Posterior cingulate gyrus (tissue), 11 donors: ENCODE results near the gene VTCN1.
"Not testable (repeated sequence)": the region's sequence is repeated elsewhere in the genome, so short reads cannot be mapped to it uniquely, and the experiment has no call there.

ENCODE experiments used
- DNase-seq, 10 donors: peaks; one replicate each; pipeline versions ENCODE4 v3.0.0 to v3.0.0-alpha.2; 2020 to 2021; ENCODE audit warnings: mixed read lengths in 3 of 10
- intact Hi-C: fragments of 100-400 bp; cut with DNase I; formaldehyde crosslinking; loops from one replicate; pipeline ENCODE4 v1.15.1; 2023

Gene VTCN1, protein sequence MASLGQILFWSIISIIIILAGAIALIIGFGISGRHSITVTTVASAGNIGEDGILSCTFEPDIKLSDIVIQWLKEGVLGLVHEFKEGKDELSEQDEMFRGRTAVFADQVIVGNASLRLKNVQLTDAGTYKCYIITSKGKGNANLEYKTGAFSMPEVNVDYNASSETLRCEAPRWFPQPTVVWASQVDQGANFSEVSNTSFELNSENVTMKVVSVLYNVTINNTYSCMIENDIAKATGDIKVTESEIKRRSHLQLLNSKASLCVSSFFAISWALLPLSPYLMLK

GRCh38 chr1:117210831-117211261 is at the start of gene VTCN1:
TSS of gene VTCN1 (minus strand) at chr1:117210927. CDS start at chr1:117210855, 72 bp downstream.
- intact Hi-C loops = no loop called here
- no peak for DNase-seq

- intact Hi-C loops = no loop called here
- no peak for DNase-seq
Observed at GRCh38 chr1:117258791-117259190, 48.1 kb upstream of the VTCN1 start.

DNA sequence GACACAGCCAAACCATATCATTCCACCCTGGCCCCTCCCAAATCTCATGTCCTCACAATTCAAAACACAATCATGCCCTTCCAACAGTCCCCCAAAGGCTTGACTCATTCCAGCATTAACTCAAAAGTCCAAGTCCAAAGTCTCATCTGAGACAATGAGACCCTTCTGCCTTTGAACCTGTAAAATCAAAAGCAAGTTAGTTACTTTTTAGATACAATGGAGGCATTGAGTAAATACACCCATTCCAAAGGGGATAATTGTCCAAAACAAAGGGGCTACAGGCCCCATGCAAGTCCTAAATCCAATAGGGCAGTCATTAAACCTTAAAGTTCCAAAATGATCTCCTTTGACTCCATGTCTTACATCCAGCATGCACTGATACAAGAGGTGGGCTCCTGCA is 47.3 kb upstream of the VTCN1 start:
- intact Hi-C loops, DNase-seq: not testable (repeated sequence)

DNA sequence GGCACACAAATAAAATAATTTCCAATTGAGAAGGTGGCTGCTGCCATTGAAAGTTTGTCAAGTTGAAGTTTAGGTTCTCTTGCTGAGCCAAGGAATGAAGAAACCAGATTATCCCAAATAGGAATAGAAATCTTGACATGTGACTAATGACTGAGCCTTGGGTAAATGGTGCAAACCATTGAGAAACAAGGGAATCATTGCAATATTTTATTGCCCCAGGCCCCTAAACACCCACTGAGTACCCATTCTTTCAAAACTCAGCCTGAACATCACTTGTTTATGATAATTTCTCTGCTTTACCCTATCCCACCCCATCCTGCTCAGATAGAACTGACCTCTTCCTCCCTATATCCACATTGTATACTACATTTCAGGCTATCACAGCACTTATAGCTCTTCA is 46.6 kb upstream of the VTCN1 start:
- no peak for DNase-seq
- intact Hi-C loops = no loop called here

- intact Hi-C loops = no loop called here
Observed at GRCh38 chr1:117250061-117250606, 39.4 kb upstream of the VTCN1 start.

DNA sequence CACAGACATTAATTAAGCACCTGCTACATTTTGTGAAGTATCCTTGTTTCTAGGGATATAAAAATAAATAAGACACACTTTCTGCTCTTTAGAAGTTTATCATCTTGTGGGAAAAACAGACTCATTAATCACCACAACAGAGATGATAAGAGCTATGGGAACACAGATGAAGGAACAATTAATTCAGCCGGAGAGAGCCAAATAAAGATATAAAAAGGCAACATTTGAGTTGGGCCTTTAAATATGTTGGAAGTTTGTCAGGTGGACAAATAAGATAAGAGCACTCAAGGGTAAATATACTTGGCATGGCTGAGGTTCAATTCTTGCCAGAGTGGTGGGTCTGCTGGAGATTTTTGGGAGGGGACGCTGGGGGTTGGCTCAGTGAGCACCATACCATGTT is 34.2 kb upstream of the VTCN1 start:
- intact Hi-C loops = no loop called here
- no peak for DNase-seq

More at GRCh38 chr1:117250061-117250606, 39.4 kb upstream of the VTCN1 start:
- DNase-seq = no peak

- intact Hi-C loops = no loop called here
Observed at GRCh38 chr1:117244306-117244705, 33.6 kb upstream of the VTCN1 start.

GRCh38 chr1:117241512-117241911 is 30.8 kb upstream of the VTCN1 start:
- intact Hi-C loops = no loop called here

More at GRCh38 chr1:117244306-117244705, 33.6 kb upstream of the VTCN1 start:
- no peak for DNase-seq

GRCh38 chr1:117240547-117240946 is 29.8 kb upstream of the VTCN1 start:
- DNase-seq = no peak
- intact Hi-C loops = no loop called here

More at GRCh38 chr1:117241512-117241911, 30.8 kb upstream of the VTCN1 start:
- no peak for DNase-seq

GRCh38 chr1:117239467-117239866 is 28.7 kb upstream of the VTCN1 start:
- intact Hi-C loops = no loop called here
- DNase-seq = no peak

- intact Hi-C loops = no loop called here
- DNase-seq = no peak
Observed at GRCh38 chr1:117237726-117238381, 27.1 kb upstream of the VTCN1 start.

DNA sequence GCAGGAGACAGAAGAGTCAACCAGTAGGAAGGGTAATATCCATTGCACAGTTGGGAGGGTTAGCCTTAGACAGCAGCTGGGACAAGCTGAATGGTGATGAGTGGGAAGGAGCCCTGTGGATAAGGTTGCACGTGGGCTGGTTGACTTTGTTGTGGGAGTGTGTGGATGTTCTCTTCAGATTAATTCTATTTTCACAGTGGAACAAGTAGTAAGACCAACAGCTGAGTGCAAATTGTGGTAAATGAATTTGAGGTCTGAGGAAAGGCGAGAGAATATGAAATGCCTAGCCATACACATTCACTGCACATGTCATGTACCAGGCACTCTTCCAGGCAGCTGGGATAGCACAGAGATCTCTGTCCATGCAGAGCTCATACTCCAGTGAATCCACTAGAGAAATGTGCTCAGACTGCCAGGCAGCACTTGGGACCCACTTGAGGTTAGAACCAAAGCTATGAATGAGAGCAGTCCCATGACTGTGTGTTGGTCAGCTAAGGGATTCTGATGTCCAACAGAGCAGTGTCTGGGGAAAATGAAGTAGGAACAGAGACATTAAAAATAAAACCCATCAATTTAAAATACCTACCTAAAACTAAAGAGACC is 25.2 kb upstream of the VTCN1 start:
- DNase-seq = peak in 1 of 10 donors; percentile 18
- intact Hi-C loops = no loop called here

- no peak for DNase-seq
- intact Hi-C loops = no loop called here
Observed at GRCh38 chr1:117232531-117232930, 21.8 kb upstream of the VTCN1 start.

DNA sequence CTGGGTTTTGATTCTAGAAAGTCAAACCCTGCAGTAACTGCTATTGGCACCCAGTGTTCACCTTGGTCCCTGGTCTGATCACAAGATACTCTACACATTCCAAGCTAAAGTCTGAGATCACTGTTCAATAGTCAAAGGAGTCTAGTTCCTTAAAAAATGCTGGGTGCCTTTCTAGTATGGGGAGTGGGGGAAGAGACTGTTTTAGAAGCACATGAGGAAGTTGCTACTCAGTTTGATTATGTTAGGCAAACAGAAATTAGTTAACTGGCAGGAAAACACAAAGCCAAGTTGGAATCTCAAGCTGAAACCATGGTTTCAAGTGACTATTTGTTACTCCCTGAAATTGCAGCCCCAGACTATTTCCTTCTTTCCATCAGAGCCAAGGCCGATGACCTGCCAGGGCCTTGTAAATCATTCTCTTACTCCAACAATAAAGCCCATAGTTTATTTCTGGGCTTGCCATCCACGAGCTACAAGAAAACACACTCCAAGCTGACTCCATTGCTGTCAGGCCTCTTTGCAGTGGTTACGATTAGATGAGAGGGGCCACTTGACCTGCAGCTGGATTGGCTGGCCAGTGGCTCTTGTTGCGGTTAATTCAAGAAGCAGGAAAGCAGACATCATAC is 21.1 kb upstream of the VTCN1 start:
- intact Hi-C loops = no loop called here
- no peak for DNase-seq

DNA sequence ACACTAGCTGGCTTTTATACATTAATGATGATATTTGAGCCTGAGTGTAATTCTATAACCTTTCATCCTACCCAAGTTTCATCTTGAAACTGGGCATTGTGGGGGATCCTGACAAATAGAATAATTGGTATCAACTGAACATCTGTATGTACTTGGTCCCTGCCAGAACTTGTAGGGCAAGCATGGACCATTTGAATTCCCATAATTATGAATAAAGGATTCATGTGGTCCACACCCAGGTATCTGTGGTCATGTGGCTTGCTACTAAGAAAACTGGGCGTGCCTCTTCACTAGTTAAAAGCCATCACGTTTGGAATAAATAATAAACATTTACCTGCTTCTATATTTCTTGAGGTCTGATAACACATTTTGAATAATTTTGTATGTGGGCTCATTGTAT is 20.6 kb upstream of the VTCN1 start:
- no peak for DNase-seq

GRCh38 chr1:117229217-117229616 is 18.5 kb upstream of the VTCN1 start:
- intact Hi-C loops = no loop called here
- DNase-seq = no peak

More for the DNA sequence above, 20.6 kb upstream of the VTCN1 start:
- intact Hi-C loops = no loop called here

GRCh38 chr1:117225931-117226330 is 15.2 kb upstream of the VTCN1 start:
- intact Hi-C loops = no loop called here

DNA sequence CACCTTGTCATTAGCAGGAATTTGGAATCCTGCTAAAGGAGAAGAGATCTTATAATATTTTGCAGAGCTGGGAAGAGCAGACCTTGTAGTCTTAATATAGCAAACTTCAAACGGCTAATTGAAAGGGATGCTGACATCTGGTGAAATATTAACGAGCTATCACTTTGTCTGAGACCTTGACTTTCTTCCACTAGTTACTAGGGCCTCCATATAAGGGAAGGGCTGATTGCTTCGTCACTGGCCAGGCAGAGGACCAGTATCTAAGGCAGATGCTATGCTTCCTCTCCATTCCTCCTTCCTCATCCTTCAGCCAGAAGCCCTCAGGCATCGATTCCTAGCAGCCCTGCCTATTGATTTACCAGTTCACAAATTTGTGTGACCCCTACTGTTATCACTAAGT is 6.0 kb upstream of the VTCN1 start:
- intact Hi-C loops = no loop called here
- no peak for DNase-seq

More at GRCh38 chr1:117225931-117226330, 15.2 kb upstream of the VTCN1 start:
- no peak for DNase-seq

DNA sequence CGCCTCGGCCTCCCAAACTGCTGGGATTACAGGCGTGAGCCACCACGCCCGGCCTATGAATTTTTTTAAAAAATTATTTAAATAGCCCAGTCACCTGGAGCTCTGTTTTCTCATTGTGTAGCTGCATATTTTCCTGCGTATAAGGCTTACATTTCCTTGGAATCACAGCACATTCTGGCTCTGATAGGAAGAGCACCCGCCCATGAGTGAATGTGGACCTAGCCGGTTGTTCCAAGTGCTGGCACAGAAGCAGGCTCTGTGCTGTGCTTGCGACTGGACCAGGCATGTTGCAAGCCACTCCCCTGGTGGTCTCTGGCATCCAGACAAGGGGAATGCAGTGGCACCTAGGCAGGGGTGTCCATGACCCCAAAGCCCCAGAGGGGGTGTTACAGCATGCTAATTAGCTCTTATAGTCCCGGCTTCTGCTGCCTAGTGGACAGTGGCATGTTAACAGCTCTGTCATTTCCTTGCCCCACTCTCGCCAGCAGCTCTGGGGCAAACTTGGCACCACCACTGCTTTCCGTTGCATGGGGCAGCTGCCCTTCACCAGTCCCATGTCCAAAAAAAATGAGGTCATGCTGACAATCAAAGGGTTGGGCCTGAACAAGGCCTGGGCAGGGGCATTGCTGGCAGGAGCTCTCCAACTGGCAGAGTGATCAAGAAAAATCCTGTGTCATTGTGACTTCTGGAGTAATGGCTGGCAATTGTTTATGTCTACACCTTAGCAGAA is 5.2 kb upstream of the VTCN1 start:
- peak in 2 of 10 donors; percentile 15 to 16 for DNase-seq
- intact Hi-C loops = no loop called here

DNA sequence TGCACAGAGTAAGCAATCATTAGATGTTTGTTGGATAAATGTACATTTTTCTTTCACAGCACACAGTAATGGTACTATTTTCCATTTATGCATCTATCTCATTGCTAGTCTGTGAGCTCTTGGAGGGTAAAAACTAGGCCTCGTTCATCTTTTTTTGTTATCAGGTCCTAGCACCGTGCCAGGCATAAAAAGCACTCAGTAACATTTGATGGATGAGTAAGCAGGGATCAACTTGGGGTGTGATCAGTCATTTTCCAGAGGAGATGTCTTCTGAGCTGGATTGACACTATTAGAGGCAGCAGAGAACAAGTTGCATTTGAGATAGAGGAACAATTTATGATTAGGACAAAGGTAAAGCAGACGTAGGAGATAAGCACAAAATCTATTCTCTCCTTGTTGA is 4.3 kb upstream of the VTCN1 start:
- no peak for DNase-seq
- intact Hi-C loops = no loop called here
